Stimulated activated CD8-positive, alpha-beta memory T cell treated with anti-CD3 and anti-CD28 coated beads, Interleukin-7, amount 100 ng/mL, for 4 hours (primary cell): Measurements from ENCODE around the gene TNFRSF8.
"Not testable (repeated sequence)": the region's sequence is repeated elsewhere in the genome, so short reads cannot be mapped to it uniquely, and the experiment has no call there.

Experiments used
- DNase-seq, 2 donors: peaks; one replicate each; pipeline ENCODE4 v3.0.0-alpha.2; 2020; ENCODE audit warnings: low read depth in 2 of 2

TNFRSF8 gene

GRCh38 chr1:12038356-12039163, 24.5 kb upstream of the TNFRSF8 start:
- no peak for DNase-seq

DNA sequence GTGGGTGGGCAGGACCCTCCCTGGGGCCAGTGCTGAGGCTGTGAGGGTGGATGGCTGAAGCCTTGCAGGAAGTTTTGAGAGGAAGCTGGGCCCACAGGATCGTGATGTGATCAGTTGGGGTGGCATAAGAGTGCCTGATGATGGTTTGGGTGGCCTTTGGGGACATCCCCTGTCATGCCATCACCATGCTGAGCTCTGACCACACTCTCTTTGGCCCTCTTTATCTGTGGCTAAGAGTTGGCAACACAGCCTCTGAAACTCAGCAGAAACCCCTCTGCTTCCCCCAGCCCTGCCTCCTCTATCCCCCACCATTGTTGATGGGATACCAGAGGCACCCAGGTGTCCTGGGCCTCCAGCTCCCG, 24.0 kb upstream of the TNFRSF8 start:
- no peak for DNase-seq

GRCh38 chr1:12039824-12040456, 23.2 kb upstream of the TNFRSF8 start:
- not testable (repeated sequence) for DNase-seq

DNA sequence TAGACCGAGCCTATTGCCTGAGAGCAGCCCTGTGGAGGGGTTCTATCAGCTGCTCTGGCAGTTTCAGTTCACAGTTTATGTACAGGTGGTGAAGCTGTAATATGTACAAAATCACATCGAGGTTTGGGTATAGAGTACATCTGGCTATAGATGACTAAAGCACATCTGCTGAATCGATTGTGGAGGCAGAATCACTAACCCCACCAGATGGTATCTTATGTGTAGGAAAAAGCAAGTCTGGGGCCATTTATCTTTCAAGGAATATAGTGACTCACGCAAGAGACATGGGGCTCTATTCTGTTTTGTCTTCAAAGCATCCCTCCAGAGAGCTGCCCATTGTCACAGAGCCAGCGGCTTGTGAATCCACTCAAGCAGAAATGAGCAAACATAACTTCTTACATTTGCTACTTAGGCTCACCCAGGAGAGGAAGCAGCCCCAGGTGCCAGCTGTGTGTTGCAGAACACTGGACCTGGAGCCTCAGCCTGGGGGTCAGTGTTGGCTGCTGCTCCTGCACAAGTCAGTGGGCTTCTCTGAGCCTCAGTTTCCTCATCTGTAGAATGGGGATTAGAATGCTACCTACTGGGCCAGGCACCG, 22.5 kb upstream of the TNFRSF8 start:
- no peak for DNase-seq

DNA sequence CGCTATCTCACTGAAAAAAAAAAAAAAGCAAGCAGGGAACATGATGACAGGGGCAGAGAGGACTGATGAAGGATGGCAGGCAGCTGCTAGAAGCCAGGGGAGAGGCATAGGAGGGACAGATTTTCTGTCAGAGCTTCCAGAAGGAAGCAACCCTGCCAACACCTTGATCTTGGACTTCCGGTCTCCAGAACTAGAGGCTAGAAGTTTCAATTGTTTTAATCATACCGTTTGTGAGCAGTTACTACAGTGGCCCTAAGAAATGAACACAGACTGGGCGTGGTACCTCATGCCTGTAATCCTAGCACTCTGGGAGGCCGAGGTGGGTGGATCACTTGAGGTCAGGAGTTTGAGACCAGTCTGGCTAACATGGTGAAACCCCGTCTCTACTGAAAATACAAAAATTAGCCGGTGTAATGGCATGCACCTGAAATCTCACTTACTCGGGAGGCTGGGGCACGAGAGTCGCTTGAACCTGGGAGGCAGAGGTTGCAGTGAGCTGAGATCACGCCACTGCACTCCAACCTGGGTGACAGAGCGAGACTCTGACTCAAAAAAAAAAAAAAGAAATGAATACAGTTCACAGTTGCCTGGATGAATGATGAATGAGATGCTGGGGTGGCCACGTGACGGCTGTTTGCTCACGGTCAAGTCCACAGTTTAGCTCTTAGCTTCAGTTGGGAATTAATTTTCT, 18.8 kb upstream of the TNFRSF8 start:
- not testable (repeated sequence) for DNase-seq

DNA sequence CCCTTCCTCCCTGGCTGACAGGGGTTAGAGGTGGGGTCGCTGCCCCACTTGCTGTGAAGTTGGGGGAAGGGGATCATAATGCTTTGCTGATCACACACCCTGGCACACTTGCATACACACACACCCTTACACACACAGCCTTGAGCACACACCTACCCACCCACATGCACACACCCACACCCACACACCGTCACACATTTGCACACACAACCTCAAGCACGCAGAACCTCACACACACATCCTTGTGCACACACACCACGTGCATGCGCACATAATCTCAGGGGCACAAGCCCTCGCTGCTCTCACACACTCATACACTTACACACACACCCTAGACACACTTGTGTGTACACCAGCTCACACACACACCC, 16.4 kb upstream of the TNFRSF8 start:
- DNase-seq: no peak

DNA sequence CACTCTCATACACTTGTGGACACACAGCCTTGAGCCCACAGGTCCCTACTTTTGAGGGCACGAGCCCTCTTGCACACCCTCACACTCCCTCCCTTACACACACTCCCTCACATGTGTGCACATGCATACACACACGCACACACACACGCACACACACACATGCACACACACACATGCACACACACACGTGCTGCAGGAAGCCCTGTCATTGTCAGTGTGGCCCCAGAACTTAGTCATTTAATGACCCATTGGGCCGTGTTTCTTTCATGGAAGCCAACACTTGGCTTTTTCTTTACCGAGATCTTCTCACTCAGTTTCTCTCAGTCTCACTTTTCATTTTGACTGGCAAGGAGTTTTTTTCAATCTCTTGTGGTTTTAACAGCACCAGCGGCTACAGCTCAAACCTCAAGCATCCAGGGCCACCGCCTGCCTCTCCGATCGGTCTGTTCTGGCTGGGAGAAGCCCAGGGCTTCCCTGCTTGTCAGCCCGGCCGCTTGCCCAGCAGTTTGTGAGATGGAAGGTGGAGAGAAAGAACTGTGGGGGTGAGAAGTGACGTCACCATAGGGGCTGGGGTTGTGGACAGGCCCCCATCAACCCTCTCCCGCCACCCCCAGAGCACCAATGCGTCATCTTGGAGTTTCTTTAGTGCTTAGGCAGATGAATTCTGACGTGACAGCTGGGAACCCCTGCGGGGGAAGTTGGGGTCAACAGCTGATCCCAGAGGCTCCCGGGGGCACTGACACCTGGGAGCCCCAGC, 15.8 kb upstream of the TNFRSF8 start:
- DNase-seq: peak; percentile 33 to 50

DNA sequence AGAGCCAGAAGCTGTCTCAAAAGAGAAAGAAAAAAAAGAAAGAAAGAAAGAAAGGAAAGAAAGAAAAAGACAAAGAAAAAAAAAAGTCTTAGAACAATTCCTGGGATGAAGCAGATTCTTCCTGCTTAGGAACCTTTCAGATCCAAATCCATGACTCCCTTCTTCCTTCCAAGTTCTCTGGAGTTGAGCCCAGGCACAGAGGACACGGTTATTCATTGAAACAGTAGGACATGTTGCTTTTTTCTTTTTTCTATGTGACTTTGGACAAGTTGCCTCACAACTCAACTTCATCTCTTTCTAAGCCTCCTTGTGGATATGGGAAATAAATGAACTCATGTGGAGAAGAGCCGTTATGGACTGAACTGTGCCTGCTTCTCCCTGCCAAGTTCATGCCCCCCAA, 14.7 kb upstream of the TNFRSF8 start:
- DNase-seq: no peak

DNA sequence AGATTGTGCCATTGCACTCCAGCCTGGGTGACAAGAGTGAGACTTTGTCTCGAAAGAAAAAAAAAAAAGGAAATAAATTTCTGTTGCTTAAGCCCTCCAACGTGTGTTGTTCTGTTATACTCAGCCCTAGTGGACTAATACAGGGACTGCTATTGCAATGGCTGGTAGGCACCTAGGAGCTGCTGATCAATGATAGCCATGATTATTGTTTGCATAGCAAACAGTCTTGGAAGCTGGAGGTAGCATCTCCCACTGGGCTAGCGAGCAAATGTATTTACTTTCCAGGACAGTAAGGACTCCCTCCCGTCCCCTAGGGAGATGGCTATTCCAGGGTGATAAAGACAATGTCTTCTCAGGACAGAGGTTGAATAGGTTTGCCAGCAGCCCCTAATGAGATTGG, 13.5 kb upstream of the TNFRSF8 start:
- no peak for DNase-seq

GRCh38 chr1:12051361-12051760, 11.7 kb upstream of the TNFRSF8 start:
- no peak for DNase-seq

DNA sequence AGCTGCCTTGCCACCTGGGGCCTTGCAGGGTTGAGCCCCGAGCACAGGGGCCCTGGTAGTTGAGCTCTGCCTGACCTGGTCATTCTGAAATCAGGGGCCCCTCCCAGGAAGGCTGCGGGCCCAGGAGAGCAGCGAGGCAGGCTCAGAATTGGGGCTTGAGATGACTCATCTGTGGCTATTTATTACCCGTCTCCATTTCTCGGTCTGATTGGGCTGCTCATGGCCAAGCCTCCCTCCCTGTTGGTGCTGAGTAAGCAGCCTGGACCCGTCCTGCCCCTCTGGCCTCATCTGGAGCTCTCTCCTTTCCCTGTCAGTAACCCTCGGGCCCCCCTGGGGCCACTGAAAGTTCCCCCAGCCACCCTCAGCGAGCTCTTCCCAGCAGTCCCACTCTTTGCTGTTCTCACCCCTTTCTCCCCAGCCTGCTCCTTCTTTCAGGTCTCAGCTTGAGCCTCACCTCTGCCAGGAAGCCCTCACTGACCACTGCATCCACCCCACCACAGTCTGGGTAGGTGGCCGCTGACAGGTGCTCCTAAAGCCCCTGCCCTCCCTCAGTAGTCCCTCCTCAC, 11.0 kb upstream of the TNFRSF8 start:
- DNase-seq: no peak

GRCh38 chr1:12052997-12053686, 10.0 kb upstream of the TNFRSF8 start:
- DNase-seq: no peak

DNA sequence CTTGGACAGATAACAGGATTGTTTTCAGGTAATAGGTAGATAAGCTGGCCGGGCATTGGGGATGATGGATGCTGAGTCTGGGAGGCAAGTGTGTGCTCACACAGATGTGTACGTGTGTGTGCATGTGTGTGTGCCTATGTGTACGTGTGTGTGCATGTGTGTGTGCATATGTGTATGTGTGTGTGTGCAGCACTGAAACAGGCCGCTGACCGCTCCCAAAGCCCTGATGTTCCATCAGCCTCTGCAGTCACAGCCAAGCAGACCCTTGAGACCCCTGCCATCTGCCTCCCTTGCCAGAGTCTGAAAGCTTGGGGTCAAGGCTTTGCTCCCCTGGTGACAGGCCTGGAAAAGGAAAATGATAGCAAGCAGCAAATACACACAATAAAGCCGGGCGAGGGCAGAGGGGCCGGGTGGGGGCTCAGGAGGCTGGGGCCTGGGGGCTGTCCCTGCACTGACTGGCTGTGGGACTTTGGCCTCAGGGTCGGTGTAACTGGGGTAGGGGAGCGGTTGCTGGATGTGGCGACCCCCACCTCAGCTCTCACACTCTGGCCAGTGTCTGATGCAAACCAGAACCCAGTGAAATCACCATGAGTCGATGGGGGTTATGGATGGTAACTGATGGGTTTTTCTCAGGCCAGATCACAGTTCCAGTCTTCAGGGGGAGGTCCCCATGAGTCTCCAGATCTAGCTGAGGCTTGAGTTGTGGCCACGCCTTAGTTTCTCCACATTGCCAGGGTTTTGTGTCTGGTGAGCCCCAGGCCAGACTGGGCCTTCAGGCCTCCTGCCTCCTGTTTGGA, 9.2 kb upstream of the TNFRSF8 start:
- DNase-seq: no peak

- no peak for DNase-seq
These were observed 7.8 kb upstream of the TNFRSF8 start for GRCh38 chr1:12055259-12055658.

- DNase-seq: no peak
These were observed 6.7 kb upstream of the TNFRSF8 start for GRCh38 chr1:12056331-12056841.

DNA sequence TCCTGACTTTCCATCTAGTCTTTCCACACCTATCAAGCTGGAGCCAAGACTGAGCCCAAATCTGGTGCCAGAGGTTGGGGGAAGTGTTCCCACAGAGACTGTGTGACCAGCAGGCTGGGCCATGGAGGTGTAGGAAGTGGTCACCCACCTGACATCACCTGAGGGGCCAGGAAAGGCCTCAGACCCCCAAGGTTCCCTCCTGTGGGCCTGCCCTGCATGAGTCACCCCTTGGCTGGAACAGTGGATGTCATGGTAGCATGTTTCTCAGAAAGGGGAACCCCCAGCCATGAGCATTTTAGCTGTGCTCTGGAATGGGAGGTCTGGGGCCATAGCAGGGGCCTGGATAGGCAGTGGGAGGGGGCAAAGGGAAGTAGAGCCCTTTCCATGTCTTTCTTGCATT, 5.7 kb upstream of the TNFRSF8 start:
- no peak for DNase-seq

DNA sequence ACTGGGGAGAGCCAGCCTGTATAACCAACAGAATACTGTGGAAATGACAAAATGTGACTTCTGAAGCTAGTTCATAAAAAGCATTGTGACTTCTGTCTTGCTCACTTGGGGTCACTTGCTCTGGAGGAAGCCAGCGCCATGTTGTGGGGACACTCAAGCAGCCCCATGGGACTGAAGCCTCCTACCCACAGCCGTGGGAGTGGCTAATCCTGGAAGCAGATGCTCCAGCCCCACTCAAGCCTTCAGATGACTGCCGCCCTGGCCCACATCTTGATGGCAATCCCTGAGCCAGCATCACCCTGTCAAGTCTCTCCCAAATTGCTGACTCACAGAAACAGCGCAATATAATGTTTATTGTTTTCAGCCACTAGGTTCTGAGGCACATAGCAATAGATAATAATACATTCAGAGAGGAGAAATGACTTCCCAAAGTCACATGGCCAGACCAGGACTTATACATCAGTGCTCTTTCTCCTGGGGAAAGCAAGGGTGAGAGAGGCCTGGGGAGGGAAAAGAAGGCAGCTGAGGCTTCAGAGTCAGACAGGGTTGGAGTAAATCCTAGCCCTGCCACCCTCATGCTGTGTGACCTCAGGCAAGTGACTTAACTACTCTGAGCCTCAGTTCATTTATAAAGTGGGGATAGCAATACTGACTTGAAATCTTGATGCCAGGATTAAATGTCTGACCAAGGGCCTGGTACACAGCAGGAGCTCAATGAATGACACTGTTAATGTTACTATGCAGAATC, 5.0 kb upstream of the TNFRSF8 start:
- no peak for DNase-seq

DNA sequence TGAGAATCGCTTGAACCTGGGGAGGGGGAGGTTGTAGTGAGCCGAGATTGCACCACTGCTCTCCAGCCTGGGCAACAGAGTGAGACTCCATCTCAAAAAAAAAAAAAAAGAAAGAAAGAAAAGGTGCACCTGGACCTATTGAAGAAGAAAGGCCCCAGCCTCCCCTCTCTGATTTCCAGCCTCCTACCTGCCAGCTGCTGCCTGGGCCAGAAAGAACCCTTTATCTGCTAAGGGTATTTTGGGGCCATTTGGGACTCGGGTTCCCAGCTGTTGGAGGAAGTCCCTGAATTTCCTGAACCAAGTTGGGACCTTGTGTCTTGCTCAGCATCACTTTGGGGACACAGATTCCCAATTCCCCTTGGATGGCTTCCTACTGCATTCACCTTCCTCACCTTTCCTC, 3.9 kb upstream of the TNFRSF8 start:
- DNase-seq: no peak
